Activated T-helper 1 cell treated with anti-CD3 and anti-CD28 coated beads, Interleukin-12 subunit alpha, Interleukin-12 subunit beta, Interleukin-2, Interleukin-4 antibody, amounts not matched to agents 30 ng/mL and 10 ng/mL and 1 ng/mL, durations not matched to agents 14 hours and 24 hours and 36 hours (primary cell): Measurements from ENCODE around the gene ASTN1. TPM values are rescaled to one million over a fixed set of nuclear protein-coding genes. Genes with fewer than 3 reads are reported as not detected.

Experiments
- DNase-seq: peaks from one replicate; pipeline ENCODE4 v3.0.0; 2021; ENCODE audit warnings: low spot score
- H3K27ac Mint-ChIP-seq: one replicate; pipeline ENCODE4 v1.8.0; 2021; ENCODE audit warnings: mild to moderate bottlenecking, mixed read lengths
- H3K27me3 Mint-ChIP-seq: one replicate; pipeline ENCODE4 v1.8.0; 2022; ENCODE audit warnings: mild to moderate bottlenecking, moderate library complexity, mixed read lengths; ENCODE audit not compliant: insufficient read depth
- H3K36me3 Mint-ChIP-seq: one replicate; pipeline ENCODE4 v1.8.0; 2021; ENCODE audit warnings: low read depth, mixed read lengths
- H3K4me1 Mint-ChIP-seq: one replicate; pipeline ENCODE4 v1.8.0; 2021; ENCODE audit warnings: low read depth, mixed read lengths
- H3K4me3 Mint-ChIP-seq: one replicate; pipeline ENCODE4 v1.8.0; 2021; ENCODE audit warnings: mild to moderate bottlenecking, moderate library complexity, mixed read lengths
- H3K9me3 Mint-ChIP-seq: one replicate; pipeline ENCODE4 v1.8.0; 2021; ENCODE audit warnings: mixed read lengths
- intact Hi-C: fragments of 100-400 bp; cut with micrococcal nuclease; formaldehyde crosslinking; loops from one replicate; pipeline ENCODE4 v1.15.1; 2024
- total RNA-seq: library from RNA; stranded (reverse); gene quantifications from 2 replicates; pipeline ENCODE4 v1.2.3, GENCODE V29; 2022

The ASTN1 gene
- total RNA-seq, 1 donor from 2014 or later, result not detected

DNA sequence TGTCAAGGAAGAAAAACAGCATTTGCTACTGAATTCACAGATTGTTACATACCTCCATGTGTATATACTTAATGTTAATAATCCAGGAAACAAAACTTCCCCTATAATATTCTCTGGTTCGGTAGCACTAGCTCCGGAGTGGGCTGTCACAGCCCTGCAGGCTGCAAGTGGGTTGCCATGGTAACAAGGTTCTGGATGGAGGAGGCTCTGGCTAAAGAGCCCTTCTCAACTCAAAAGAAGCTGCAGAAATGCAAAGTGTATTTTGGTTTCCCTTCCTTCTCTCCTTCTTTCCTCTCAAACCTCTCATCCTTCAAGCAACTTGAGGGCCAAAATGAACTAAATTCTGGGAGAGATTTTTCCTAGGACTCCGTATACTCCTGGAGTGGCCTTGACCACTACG is 45.2 kb downstream of the ASTN1 start:
- Mint-ChIP-seq H3K27me3 (no peaks in the 10 kb centered on the region), H3K4me3 (no peak overlapping the region), H3K27ac (no peak overlapping the region), H3K9me3 (no peaks in the 10 kb centered on the region), H3K4me1 (no peaks in the 10 kb centered on the region), H3K36me3 (no peaks in the 10 kb centered on the region)
- intact Hi-C loops, result no loop called here
- DNase-seq, result no peak

DNA sequence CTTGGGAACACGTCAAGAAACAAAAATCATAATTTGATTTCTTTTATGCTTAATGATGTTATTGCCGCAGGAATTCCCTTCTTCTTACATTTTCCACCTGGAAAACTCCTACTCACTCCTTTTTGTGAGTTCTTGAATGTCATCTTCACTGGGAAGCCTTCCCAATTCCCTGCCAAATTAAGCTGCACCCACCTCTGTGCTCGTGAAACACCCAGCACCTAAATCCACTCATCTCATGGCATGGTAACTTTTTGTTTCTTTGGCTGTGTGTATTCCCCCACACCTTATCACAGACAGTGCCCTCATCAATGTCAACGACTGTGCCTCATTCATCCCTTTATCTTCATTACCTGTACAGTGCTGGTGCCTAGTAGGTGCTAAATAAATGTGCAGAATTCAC is 45.6 kb downstream of the ASTN1 start:
- Mint-ChIP-seq H3K27me3 (no peaks in the 10 kb centered on the region), H3K4me1 (no peaks in the 10 kb centered on the region), H3K9me3 (no peaks in the 10 kb centered on the region), H3K4me3 (no peak overlapping the region), H3K27ac (no peak overlapping the region), H3K36me3 (no peaks in the 10 kb centered on the region)
- intact Hi-C loops, result no loop called here
- DNase-seq, result no peak

DNA sequence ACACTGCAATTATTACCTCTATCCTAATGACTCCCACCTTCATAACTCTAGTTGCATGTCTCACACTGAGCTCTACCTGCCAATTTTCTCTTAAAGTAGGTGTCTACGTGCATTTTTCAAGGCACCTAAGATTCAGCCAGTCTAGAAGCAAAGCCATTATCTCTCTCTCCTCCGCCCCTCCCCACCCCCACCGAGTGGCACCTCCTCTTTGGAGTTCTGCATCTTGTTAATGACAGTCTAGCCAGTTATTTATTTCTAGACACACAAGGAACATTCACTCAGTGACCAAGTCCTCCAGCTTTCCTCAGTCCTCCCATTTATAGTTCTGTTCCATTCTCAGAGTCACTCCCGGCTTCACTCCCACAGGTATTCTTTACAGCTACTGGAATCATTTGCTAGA is 47.6 kb downstream of the ASTN1 start:
- Mint-ChIP-seq H3K27me3 (no peaks in the 10 kb centered on the region), H3K4me1 (no peaks in the 10 kb centered on the region), H3K9me3 (no peaks in the 10 kb centered on the region), H3K4me3 (no peak overlapping the region), H3K27ac (no peak overlapping the region), H3K36me3 (no peaks in the 10 kb centered on the region)
- intact Hi-C loops, result no loop called here
- no peak for DNase-seq

DNA sequence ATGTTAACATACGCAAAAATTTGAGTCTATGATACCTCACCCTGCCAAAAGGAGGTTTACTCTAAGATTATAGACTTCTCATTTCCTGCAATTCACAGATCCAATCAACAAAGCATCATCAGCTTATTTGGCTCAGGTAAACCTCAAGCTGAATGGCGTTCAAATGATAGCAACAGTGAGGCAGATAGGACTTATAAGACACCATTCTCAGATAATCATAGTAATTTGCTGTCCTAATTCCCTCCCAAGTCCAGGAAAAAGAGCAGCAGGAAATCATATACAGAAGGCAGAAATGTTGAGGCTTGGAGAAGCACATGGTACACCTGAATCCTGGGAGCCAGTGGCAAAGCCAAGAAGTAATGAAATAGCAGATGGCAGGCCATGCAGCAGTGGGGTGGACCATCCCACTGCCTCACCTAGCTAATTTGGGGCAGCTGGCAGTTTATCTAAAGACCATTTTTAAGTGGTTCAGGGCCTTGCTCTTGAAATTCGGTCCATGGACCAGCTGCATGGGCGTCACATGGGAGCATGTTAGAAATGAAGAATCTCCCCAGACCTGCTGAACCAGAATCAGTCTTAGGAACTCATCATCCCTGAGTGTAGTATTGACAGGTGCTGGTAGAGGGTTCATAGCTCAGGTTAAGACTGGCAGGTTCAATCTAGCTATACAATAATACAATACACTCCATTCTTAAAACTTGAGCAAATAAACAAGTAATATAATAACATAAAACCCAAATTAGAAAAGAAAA is 57.7 kb downstream of the ASTN1 start:
- Mint-ChIP-seq H3K4me1 (no peaks in the 10 kb centered on the region), H3K36me3 (no peaks in the 10 kb centered on the region), H3K9me3 (no peaks in the 10 kb centered on the region), H3K27ac (no peak overlapping the region), H3K4me3 (no peak overlapping the region), H3K27me3 (no peaks in the 10 kb centered on the region)
- DNase-seq, result no peak
- intact Hi-C loops, result no loop called here

DNA sequence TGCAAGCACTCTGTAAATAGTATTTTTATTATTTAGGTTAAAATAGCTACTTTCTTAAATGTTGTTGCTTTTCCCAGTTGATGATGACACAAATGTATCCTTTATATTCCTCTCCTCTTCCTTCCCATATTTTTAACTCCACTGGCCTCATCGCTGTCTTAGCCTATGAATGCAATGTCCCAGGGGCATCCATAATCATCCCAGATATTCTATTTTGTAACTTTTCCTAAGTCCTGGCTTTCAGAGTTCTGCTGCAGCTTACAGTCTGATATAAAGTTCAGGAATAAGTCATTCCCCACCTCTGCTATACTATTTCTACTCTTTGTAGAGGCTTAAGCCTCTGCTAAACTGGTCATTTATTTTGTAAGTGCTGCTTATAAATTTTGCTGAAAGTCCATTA is 58.3 kb downstream of the ASTN1 start:
- H3K4me1 Mint-ChIP-seq, result no peaks in the 10 kb centered on the region
- no peaks in the 10 kb centered on the region for H3K36me3 Mint-ChIP-seq
- H3K27me3 Mint-ChIP-seq, result no peaks in the 10 kb centered on the region
- intact Hi-C loops, result no loop called here
- H3K9me3 Mint-ChIP-seq, result no peaks in the 10 kb centered on the region
- DNase-seq, result no peak
- H3K27ac Mint-ChIP-seq, result no peak overlapping the region
- H3K4me3 Mint-ChIP-seq, result no peak overlapping the region

DNA sequence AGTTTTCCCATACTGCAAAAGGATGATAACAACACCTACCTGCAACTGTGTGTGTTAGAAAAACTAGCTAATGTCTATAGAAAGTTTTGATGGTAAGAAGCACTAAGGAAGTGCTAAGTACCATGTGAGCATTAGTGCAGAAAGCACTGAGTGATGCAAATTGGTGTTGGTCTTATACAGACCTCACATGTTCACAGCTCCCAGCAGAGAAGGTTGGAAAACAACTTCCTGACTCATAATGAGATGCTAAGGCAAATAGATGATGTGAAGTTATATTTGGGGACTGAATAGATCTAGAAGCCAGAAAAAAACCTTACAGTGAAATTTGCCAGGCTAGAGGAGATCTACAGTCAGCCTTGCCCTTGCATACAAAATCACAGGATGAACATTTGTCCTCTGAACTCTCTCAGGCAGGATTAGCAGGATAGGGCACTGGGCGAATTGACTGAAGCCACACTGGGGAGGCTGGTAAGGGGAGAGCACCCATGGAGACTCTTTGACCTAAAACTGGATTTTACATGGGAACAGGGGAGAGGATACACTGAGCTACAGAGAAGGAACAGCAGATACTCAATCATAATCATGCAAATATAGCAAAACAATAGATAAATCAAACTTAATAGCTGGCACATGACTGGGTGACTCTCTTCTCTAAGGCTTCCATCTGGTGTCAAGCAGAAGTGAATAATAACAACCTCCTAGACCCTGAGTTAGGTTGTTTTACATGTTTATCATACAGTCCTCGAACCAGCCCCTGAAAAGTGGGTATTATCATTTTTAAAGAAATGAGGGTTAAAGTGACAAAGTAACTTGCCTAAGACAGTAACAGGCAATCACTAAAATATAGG is 61.3 kb downstream of the ASTN1 start:
- Mint-ChIP-seq H3K4me3 (no peak overlapping the region), H3K27ac (no peak overlapping the region), H3K36me3 (no peaks in the 10 kb centered on the region), H3K4me1 (no peaks in the 10 kb centered on the region), H3K9me3 (no peaks in the 10 kb centered on the region), H3K27me3 (no peaks in the 10 kb centered on the region)
- DNase-seq, result no peak
- intact Hi-C loops, result no loop called here

DNA sequence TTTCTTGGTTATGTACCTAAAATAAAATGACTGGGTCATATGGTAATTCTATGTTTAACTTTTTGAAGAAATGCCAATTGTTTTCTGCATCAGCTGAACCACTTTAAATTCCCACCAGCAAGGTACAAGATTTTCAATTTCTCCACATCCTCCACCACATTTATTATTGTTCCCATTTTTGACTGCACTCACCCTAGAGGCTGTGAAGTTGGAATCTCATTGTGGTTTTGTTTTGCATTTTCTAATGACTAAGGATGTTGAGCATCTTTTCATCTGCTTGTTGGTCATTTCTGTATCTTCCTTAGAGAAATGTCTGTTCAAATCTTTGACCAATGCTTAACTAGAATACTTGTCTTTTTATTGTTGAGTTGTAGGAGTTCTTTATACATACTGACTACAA is 72.5 kb downstream of the ASTN1 start:
- DNase-seq, result no peak
- Mint-ChIP-seq H3K36me3 (no peaks in the 10 kb centered on the region), H3K4me3 (no peak overlapping the region), H3K27me3 (no peaks in the 10 kb centered on the region), H3K4me1 (no peaks in the 10 kb centered on the region), H3K9me3 (no peaks in the 10 kb centered on the region), H3K27ac (no peak overlapping the region)
- intact Hi-C loops, result no loop called here

DNA sequence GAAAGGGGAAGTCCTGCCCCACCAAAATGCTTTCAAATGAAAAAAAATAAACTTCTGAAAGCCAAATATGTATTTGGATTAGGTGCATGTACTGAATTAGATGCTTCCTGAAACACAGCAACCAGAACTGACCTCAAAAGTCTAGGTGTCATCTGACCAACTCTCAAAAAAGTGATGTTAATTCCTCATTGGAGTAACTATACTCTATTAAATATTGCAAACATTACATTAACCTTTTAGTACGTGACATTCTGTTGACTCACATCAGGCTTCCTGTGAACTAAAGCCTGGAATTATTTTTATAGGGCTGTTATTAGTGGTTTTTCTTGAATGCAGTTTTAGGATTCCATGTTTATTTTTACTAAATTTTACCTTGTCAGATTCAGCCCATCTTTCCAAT is 73.5 kb downstream of the ASTN1 start:
- Mint-ChIP-seq H3K36me3 (no peaks in the 10 kb centered on the region), H3K4me1 (no peaks in the 10 kb centered on the region), H3K4me3 (no peak overlapping the region), H3K9me3 (no peaks in the 10 kb centered on the region), H3K27me3 (no peaks in the 10 kb centered on the region), H3K27ac (no peak overlapping the region)
- intact Hi-C loops, result no loop called here
- DNase-seq, result no peak

DNA sequence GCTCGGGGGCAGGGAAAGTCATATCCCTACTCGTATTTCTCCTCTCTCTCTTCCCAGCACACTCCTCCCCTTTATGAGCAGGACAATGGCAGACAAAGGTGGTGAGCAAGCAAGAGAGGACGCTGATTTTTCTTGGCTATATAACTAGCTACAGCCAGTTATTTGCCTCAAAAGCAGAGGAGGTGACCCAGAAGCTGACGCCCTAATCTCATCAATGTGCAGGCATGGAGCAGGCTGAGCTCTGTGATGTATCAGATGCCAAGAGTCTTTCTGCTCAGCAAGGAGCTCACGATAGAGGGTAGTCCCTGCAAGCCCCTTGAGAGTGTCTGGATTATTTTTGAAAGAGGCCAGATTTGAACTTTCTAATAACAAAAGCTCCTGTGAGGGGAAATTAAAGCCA is 75.5 kb downstream of the ASTN1 start:
- H3K4me3 Mint-ChIP-seq, result no peak overlapping the region
- no peaks in the 10 kb centered on the region for H3K27me3 Mint-ChIP-seq
- H3K9me3 Mint-ChIP-seq, result no peaks in the 10 kb centered on the region
- intact Hi-C loops, result no loop called here
- no peaks in the 10 kb centered on the region for H3K36me3 Mint-ChIP-seq
- H3K27ac Mint-ChIP-seq, result no peak overlapping the region
- H3K4me1 Mint-ChIP-seq, result no peaks in the 10 kb centered on the region
- no peak for DNase-seq

DNA sequence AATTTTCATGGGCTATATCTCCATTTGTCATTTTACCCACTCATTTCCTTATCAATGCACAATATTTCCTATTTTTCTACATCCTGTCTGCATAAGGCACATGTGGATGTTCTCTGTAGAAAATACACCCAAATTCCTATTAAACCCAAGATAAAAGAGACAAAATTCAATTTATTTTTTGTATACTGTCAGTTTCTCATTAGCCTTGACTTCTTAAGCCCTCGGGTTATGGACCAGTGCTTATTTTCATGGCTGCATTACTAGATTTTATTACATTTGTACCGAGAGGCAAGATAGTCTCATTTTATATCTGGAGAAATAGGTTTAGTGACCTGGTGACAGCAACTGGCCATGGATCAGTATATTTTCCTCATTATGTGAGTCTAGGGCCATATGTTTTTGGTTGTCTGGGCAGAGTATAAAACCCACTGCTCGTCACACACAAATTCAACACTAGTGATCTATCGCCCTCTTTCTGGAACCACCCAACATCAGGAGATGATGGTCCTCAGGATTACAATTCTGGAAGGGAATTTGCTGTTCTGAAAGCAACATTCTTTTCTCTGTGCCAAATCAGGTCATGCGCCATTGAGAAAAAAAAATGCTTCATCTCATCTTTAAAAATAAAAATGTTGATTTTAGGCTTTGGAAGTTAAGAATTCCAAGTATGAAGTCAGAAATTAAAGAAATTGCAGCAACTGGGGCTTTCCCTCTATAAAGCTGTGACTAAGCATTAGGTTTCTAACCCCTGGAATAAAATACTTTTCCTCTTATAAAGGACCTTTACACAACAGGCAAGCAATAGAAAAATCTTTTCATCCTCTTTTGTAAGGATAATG is 81.4 kb downstream of the ASTN1 start:
- no peak overlapping the region for H3K27ac Mint-ChIP-seq

DNA sequence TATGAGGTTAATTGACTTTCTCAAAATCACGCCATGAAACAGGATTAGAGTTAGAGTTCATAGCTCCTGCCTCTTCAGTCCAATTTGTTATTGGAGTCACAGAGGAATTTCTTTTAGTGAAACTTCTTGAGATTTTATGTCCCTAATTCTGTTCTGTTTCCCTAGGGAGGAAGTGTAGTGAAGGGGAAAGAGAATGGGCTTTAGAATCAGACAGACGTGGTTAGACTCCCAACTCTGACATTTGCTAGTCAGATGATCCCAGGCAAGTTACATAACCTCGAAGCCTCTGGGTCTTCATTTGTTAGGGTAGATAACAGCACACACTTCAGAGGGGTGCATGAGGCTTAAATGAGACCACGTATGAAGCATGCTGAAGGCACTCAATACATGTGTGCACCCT is 83.9 kb downstream of the ASTN1 start:
- Mint-ChIP-seq H3K4me1 (no peaks in the 10 kb centered on the region), H3K27ac (no peak overlapping the region), H3K27me3 (no peaks in the 10 kb centered on the region), H3K36me3 (no peaks in the 10 kb centered on the region), H3K9me3 (peaks cover 5% of the 10 kb centered on the region), H3K4me3 (no peak overlapping the region)
- intact Hi-C loops, result no loop called here
- DNase-seq, result no peak

More for the DNA sequence above, 81.4 kb downstream of the ASTN1 start:
- Mint-ChIP-seq H3K4me3 (no peak overlapping the region), H3K36me3 (no peaks in the 10 kb centered on the region), H3K4me1 (no peaks in the 10 kb centered on the region), H3K27me3 (no peaks in the 10 kb centered on the region), H3K9me3 (no peaks in the 10 kb centered on the region)
- intact Hi-C loops, result no loop called here
- DNase-seq, result no peak

DNA sequence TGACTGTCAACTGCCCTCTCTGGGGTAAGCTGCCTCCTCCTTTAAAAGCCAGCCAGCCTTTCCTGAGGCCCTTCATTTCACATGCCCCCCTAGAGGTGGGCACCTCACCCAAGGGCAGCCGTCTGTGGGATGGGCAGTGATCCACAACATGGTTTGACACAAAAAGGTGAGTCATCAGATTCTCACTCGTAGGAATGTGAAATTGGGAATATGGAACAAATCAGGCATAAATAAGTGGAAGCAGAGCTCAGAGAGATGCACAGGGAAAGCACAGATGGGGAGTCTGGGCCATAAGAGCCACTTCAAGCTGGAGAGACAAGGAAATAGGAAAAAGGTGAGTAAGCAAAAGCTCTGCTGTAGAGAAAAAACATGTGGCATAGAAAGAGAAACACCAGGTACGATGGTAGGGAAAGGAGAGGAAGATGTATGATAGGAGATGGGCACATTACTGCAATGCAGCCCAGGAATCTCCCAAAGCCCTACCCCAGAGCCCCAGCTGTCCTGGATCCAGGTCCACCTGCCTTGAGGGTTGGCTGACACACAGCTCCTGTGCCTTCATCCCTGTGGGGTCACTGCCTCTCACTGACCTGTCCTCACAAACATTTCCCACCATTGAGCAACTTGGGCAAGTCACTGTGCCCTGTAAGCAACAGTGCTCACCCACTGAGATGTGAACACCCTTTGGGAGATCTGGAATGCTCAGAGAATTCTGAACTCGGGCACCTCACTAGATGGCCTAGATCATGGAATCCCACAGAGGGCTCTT is 86.6 kb downstream of the ASTN1 start:
- no peak for DNase-seq
- no peak overlapping the region for H3K4me3 Mint-ChIP-seq
- peaks cover 5% of the 10 kb centered on the region for H3K9me3 Mint-ChIP-seq
- H3K27me3 Mint-ChIP-seq, result no peaks in the 10 kb centered on the region
- no peak overlapping the region for H3K27ac Mint-ChIP-seq
- no peaks in the 10 kb centered on the region for H3K36me3 Mint-ChIP-seq
- intact Hi-C loops, result no loop called here
- no peaks in the 10 kb centered on the region for H3K4me1 Mint-ChIP-seq
